T-helper 2 cell treated with Interferon-gamma antibody and Interleukin-4, amounts not matched to agents 5 μg/mL and 100 μg/mL, for 36 hours (primary cell): ENCODE measurements around the gene SARDH.

ENCODE experiments used
- DNase-seq: peaks from one replicate; pipeline ENCODE4 v3.0.0; 2021; ENCODE audit warnings: low spot score
- H3K27ac Mint-ChIP-seq: one replicate; pipeline ENCODE4 v1.8.0; 2021; ENCODE audit warnings: mild to moderate bottlenecking, mixed read lengths
- H3K27me3 Mint-ChIP-seq: one replicate; pipeline ENCODE4 v1.8.0; 2021; ENCODE audit warnings: low read depth, mixed read lengths
- H3K36me3 Mint-ChIP-seq: one replicate; pipeline ENCODE4 v1.8.0; 2021; ENCODE audit warnings: low read depth, mixed read lengths
- H3K4me1 Mint-ChIP-seq: one replicate; pipeline ENCODE4 v1.8.0; 2021; ENCODE audit warnings: low read depth, mixed read lengths
- H3K4me3 Mint-ChIP-seq: one replicate; pipeline ENCODE4 v1.8.0; 2022; ENCODE audit warnings: mild to moderate bottlenecking, moderate library complexity, mixed read lengths
- H3K9me3 Mint-ChIP-seq: one replicate; pipeline ENCODE4 v1.8.0; 2021; ENCODE audit warnings: mixed read lengths

The SARDH gene

DNA sequence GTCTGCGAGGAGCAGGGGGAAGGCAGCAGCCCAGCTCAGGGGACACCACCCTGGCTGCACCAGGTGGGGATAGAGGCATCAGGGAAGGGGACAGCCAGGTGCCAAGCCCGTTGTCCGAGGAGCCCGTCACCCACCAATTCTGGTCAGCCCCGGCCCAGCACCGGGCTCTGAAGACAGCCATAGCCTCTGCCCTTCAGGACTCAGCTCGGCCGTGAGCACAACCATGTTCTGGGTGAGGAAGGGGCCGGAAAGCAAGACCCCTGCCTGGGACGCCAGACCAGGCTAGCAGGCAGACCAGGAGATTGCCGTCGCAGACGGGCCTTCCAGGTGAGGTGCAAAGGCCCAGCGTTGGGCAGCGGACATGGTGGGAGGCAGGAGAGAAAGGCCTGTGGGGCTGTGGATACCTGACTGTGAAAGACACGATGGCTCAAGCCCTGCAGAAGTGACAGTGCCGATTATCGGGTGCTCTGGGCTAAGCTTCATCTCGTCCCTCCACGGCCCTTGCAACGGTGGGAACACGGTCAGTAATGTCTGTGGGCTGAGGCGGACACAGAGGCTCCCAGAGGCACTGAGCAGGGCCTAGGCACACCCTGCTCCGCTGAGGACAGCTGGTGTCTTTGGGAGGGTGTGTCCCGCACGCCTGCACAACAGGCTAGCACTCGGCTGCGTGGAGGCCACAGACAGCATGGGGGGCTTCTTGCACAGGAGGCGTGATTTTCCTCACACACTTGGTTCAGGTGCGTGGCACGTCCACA, 65.5 kb downstream of the SARDH start:
- DNase-seq: no peak
- Mint-ChIP-seq H3K4me3 (no peak overlapping the region), H3K27ac (no peak overlapping the region), H3K27me3 (no peaks in the 10 kb centered on the region), H3K36me3 (no peaks in the 10 kb centered on the region), H3K9me3 (no peaks in the 10 kb centered on the region), H3K4me1 (peaks cover 24% of the 10 kb centered on the region)

DNA sequence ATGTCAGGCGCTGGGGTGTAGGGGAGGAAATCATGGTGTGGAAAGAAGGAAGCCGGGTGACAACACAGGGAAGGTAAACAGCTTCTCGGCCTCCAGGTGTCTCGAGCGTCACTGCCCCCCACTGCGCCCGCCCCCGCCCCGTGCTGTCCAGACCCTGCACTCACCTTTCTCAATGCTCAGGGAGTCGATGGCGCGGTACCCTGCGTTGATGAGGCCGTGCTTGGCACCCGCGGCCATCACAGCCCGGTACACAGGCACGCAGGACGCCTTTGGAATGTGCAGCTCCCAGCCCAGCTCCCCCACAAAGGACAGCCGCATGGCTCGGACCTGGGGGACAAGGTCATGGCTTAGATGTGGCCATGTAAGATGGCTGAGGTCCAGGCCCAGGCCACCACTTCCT, 66.8 kb downstream of the SARDH start:
- no peaks in the 10 kb centered on the region for H3K36me3 Mint-ChIP-seq

DNA sequence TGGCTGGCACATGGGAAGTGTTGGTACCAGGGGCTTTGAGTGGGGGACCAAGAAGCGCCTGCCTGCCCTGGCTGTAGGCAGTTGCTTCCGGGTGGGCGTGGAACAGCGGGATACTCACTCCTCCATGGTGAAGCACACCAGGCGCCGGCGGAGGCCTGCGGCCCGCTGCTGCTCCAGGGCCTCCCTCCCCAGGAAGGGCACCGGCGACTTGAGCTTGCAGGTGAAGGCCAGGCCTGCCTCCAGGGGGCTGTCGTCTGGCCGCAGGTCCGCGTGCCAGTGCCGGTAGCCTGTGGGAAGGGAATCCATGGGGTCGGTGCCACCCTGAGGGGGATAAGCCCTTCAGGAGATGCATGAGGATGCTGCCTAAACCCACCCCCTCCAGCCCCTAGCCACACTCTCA, 67.7 kb downstream of the SARDH start:
- Mint-ChIP-seq H3K27me3 (no peaks in the 10 kb centered on the region), H3K4me3 (no peak overlapping the region), H3K36me3 (no peaks in the 10 kb centered on the region), H3K27ac (no peak overlapping the region), H3K4me1 (peaks cover 4% of the 10 kb centered on the region), H3K9me3 (no peaks in the 10 kb centered on the region)
- DNase-seq: no peak

More for the DNA sequence above, 66.8 kb downstream of the SARDH start:
- H3K27me3 Mint-ChIP-seq: no peaks in the 10 kb centered on the region
- no peak overlapping the region for H3K4me3 Mint-ChIP-seq
- no peak overlapping the region for H3K27ac Mint-ChIP-seq
- no peak for DNase-seq
- no peaks in the 10 kb centered on the region for H3K9me3 Mint-ChIP-seq
- peaks cover 12% of the 10 kb centered on the region for H3K4me1 Mint-ChIP-seq

DNA sequence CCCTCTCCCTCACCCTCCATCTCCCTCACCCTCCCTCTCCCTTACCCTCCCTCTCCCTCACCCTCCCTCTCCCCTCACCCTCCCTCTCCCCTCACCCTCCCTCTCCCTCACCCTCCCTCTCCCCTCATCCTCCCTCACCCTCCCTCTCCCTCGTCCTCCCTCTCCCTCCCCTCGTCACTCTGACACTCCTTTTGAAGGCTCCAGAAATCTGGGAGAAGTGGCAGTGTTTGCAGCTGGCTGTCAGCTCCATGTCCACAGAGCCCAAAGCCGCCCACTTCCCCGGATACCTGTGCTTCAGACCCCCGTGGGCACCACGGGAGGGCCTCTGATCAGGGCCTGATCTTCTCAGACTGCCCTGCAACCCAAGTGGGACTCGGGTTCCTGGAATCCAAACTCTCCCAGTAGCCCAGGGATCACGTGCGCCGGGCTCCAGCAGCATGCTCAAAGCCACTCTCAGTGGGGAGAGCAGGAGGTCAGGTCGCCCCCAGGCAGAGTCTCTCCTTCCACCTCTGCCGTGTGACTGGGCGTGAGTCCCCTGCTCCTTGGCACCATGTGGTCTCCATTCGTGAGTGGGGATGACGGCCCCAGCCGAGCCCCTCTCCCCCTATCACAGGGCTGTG, 68.9 kb downstream of the SARDH start:
- no peaks in the 10 kb centered on the region for H3K36me3 Mint-ChIP-seq
- DNase-seq: no peak
- no peaks in the 10 kb centered on the region for H3K4me1 Mint-ChIP-seq
- H3K27ac Mint-ChIP-seq: no peak overlapping the region
- no peaks in the 10 kb centered on the region for H3K27me3 Mint-ChIP-seq
- no peaks in the 10 kb centered on the region for H3K9me3 Mint-ChIP-seq
- no peak overlapping the region for H3K4me3 Mint-ChIP-seq

DNA sequence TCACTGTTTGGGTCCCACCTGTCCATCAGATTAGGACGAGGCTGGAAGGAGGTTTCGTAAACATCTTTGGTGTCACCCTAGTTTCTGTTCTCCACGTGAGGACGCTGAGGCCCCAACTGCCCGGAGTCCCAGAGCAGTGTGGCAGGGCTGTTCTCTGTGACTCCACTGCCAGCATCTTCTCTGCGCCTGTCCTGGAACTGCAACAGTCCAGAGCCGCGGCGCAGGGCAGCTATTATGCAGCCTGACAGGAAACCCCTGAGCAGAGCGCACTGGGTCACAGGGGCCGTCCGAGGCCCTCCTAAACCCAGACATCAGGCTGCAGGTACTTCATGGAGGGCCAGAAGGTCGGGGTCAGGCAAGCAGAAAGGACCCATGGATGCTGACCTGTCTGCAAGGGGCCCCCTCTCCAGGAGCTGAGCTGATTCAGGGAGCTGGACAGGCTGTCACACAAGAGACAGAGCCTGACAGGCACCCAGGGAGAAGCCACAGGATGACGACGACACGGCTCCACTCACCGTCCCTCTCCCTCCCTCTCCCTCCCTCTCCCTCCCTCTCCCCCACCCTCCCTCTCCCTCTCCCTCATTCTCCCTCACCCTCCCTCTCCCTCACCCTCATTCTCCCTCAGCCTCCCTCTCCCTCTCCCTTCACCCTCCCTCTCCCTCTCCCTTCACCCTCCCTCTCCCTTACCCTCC, 70.2 kb downstream of the SARDH start:
- no peaks in the 10 kb centered on the region for H3K27me3 Mint-ChIP-seq
- H3K4me3 Mint-ChIP-seq: no peak overlapping the region
- no peaks in the 10 kb centered on the region for H3K9me3 Mint-ChIP-seq
- no peaks in the 10 kb centered on the region for H3K4me1 Mint-ChIP-seq
- no peak for DNase-seq
- H3K27ac Mint-ChIP-seq: no peak overlapping the region
- H3K36me3 Mint-ChIP-seq: no peaks in the 10 kb centered on the region

DNA sequence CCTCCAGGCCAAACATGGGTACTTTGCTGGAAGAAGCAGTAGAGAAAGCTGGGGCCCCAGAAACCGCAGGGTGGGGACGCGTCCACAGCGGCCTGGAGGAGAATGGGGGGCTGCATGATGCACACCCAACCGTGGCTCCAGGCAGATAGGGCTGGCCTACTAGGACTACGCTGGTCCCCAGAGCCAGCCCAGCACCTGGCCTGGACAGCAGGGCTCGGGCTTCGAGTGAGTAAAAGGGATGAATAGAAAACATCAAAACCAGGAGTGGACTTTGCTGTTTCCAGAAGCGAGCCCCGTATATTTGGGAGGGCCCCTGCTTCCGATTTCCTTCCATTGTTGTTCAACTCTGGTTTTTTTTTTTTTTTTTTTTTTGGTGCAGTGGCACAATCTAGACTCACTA, 71.3 kb downstream of the SARDH start:
- DNase-seq: no peak
- no peaks in the 10 kb centered on the region for H3K36me3 Mint-ChIP-seq
- H3K27me3 Mint-ChIP-seq: no peaks in the 10 kb centered on the region
- H3K9me3 Mint-ChIP-seq: no peaks in the 10 kb centered on the region
- no peak overlapping the region for H3K4me3 Mint-ChIP-seq
- no peak overlapping the region for H3K27ac Mint-ChIP-seq
- no peaks in the 10 kb centered on the region for H3K4me1 Mint-ChIP-seq

DNA sequence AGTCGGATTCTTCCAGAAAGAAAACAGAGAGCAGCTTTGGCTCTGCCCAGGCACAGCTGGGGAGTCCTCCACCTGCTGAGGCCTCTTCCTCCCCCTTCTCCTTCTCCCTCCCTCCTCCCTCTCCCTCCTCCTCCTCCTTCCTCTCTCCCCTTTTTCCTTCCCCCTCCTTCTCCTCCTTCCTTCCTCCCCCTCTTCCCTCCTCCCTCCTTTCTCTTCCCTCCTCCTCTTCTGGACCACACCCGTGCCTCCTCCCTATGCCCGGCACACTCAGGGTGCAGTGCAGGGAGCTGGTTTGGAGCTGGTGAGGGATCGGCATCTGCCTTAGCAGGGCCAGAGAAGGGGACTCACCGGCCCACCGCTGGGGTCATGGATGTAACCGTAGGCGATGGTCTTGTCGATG, 71.8 kb downstream of the SARDH start:
- Mint-ChIP-seq H3K9me3 (no peaks in the 10 kb centered on the region), H3K4me3 (no peak overlapping the region), H3K27ac (no peak overlapping the region), H3K36me3 (no peaks in the 10 kb centered on the region), H3K27me3 (no peaks in the 10 kb centered on the region), H3K4me1 (no peaks in the 10 kb centered on the region)
- DNase-seq: no peak

DNA sequence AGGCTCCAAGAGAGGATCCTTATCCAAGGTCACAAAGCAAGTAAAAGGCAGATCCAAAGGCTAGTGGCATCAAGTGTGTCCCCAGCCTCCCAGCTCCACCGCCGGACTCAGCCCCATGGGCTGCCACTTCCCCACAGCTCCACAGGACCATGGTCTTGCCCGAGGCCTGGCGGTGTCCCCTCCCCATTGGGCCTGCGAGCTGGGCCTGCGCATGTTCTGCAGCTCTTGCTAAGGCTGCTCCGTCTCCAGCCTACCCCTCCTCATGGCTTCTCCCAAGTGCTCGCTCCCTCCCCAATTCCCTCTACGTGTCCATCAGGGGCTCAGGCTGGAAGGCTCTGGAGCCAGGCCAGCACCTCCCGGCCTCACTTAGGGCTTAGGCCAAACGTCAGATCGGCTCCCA, 72.6 kb downstream of the SARDH start:
- Mint-ChIP-seq H3K4me1 (no peaks in the 10 kb centered on the region), H3K27me3 (no peaks in the 10 kb centered on the region), H3K9me3 (no peaks in the 10 kb centered on the region), H3K36me3 (no peaks in the 10 kb centered on the region), H3K27ac (no peak overlapping the region), H3K4me3 (no peak overlapping the region)
- DNase-seq: no peak

GRCh38 chr9:133665096-133665495, 73.1 kb downstream of the SARDH start:
- H3K4me3 Mint-ChIP-seq: no peak overlapping the region
- DNase-seq: no peak
- no peaks in the 10 kb centered on the region for H3K9me3 Mint-ChIP-seq
- no peaks in the 10 kb centered on the region for H3K36me3 Mint-ChIP-seq
- no peak overlapping the region for H3K27ac Mint-ChIP-seq
- no peaks in the 10 kb centered on the region for H3K4me1 Mint-ChIP-seq
- H3K27me3 Mint-ChIP-seq: peaks cover under 1% of the 10 kb centered on the region

GRCh38 chr9:133664173-133665050, 73.7 kb downstream of the SARDH start:
- Mint-ChIP-seq H3K27me3 (peaks cover 6% of the 10 kb centered on the region), H3K36me3 (no peaks in the 10 kb centered on the region), H3K27ac (no peak overlapping the region), H3K4me1 (no peaks in the 10 kb centered on the region), H3K9me3 (no peaks in the 10 kb centered on the region), H3K4me3 (no peak overlapping the region)
- no peak for DNase-seq

GRCh38 chr9:133661846-133662540, 76.2 kb downstream of the SARDH start:
- DNase-seq: no peak

DNA sequence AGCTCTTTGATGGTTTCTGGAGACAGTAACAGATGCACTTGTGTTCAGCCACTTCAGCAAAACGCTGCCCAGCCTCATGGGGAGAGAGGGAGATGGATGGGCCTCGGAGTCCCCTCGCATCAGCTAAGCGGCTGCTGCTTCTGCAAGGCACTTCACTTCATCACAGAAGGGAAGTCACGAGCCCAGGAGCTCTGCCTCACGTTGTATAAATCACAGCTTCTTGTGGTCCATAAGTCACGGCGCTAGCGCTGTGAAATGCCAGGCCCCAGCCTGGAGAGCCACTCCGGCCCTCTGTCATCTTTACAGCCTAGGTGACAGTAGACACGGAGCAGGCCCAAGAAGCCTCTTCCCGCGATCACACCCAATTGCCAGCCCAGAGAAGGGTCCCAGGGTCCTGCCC, 78.6 kb downstream of the SARDH start:
- DNase-seq: no peak
- H3K4me3 Mint-ChIP-seq: no peak overlapping the region
- no peaks in the 10 kb centered on the region for H3K4me1 Mint-ChIP-seq
- H3K9me3 Mint-ChIP-seq: no peaks in the 10 kb centered on the region
- no peaks in the 10 kb centered on the region for H3K36me3 Mint-ChIP-seq
- no peak overlapping the region for H3K27ac Mint-ChIP-seq
- H3K27me3 Mint-ChIP-seq: peaks cover 33% of the 10 kb centered on the region

More at GRCh38 chr9:133661846-133662540, 76.2 kb downstream of the SARDH start:
- Mint-ChIP-seq H3K4me1 (no peaks in the 10 kb centered on the region), H3K4me3 (no peak overlapping the region), H3K27ac (no peak overlapping the region), H3K27me3 (peaks cover 19% of the 10 kb centered on the region), H3K36me3 (no peaks in the 10 kb centered on the region), H3K9me3 (no peaks in the 10 kb centered on the region)
